SH-SY5Y (cell line): ENCODE measurements around the gene STAT4.

Experiments used
- GATA2 ChIP-seq: IDR thresholded peaks from 2 replicates; pipeline ENCODE4 v1.6.1; 2011; ENCODE audit warnings: mild to moderate bottlenecking, low read depth, low read length
- GATA3 ChIP-seq: IDR thresholded peaks from 2 replicates; pipeline ENCODE4 v1.6.1; 2011; ENCODE audit warnings: low read depth, mild to moderate bottlenecking, low read length, moderate library complexity

DNA sequence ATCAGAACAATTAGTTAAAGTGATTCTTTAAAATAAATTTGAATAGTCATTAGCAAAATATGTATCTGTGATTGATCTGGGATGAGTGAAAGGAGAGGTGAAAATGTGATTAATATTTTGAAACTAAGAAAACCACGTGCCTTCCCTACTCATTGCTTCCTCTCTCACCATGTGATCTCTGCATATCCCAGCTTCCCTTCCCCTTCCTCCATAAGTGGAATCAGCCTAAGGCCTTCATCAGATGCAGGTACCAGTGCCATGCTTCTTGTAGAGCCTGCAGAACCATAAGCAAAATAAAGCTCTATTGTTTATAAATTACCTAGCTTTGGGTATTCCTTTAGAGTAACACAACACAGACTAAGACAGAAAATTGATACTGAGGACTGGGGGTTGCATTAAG lies 125.7 kb downstream of the STAT4 start:
- TF ChIP-seq GATA2, result no peak
- no peak for TF ChIP-seq GATA3
